ENCODE measurements around the gene TLR3.

The TLR3 gene

DNA sequence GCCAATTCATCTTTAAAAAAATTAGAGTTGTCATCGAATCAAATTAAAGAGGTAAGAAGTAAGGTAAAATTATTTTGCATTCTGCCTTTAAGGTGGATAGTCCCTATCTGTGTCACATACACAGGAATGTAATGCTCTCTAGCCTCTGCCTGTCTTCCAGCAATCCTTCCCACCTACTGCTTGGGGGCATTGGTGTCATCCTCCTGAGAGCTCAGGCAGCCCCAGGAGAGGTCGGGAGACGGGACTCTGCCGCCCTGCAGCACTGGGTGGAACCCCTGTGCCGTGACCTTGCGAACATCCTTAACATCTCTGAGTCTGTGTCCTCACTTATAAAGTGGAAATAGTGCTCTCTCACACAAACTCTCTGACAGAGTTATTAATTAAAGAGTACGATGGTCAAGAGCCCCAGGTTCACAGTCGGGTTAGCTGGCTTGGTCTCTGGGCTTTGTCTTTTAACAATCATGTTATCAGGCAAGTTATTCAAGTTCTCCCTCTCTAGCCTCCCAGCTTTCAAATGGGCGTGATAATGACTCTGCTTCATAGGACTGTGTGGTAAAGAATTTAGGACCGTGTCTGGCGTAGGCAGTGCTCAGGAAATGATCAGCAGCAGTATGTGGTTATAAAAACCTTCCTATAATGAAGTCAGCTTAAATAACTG lies 10.2 kb downstream of the TLR3 start (continued):
- TF ChIP-seq, protein P1, sequence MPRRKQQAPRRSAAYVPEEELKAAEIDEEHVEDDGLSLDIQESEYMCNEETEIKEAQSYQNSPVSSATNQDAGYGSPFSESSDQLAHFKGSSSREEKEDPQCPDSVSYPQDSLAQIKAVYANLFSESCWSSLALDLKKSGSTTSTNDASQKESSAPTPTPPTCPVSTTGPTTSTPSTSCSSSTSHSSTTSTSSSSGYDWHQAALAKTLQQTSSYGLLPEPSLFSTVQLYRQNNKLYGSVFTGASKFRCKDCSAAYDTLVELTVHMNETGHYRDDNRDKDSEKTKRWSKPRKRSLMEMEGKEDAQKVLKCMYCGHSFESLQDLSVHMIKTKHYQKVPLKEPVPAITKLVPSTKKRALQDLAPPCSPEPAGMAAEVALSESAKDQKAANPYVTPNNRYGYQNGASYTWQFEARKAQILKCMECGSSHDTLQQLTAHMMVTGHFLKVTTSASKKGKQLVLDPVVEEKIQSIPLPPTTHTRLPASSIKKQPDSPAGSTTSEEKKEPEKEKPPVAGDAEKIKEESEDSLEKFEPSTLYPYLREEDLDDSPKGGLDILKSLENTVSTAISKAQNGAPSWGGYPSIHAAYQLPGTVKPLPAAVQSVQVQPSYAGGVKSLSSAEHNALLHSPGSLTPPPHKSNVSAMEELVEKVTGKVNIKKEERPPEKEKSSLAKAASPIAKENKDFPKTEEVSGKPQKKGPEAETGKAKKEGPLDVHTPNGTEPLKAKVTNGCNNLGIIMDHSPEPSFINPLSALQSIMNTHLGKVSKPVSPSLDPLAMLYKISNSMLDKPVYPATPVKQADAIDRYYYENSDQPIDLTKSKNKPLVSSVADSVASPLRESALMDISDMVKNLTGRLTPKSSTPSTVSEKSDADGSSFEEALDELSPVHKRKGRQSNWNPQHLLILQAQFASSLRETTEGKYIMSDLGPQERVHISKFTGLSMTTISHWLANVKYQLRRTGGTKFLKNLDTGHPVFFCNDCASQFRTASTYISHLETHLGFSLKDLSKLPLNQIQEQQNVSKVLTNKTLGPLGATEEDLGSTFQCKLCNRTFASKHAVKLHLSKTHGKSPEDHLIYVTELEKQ (tag by site-specific recombination; IDR thresholded peaks at IDR 0.05; ENCODE audit: borderline replicate concordance): no peak
- TF ChIP-seq, protein P2, sequence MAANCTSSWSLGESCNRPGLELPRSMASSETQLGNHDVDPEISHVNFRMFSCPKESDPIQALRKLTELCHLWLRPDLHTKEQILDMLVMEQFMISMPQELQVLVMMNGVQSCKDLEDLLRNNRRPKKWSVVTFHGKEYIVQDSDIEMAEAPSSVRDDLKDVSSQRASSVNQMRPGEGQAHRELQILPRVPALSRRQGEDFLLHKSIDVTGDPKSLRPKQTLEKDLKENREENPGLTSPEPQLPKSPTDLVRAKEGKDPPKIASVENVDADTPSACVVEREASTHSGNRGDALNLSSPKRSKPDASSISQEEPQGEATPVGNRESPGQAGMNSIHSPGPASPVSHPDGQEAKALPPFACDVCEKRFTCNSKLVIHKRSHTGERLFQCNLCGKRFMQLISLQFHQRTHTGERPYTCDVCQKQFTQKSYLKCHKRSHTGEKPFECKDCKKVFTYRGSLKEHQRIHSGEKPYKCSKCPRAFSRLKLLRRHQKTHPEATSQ (tag by site-specific recombination; IDR thresholded peaks at IDR 0.05): no peak
- TF ChIP-seq ZNF184 (tag by site-specific recombination; IDR thresholded peaks at IDR 0.05) (no peak), ZNF530 (tag by site-specific recombination; IDR thresholded peaks at IDR 0.05; ENCODE audit: low read depth) (no peak), ZBTB1 (tag by site-specific recombination; IDR thresholded peaks at IDR 0.05) (no peak), ZNF2 (tag by site-specific recombination; IDR thresholded peaks at IDR 0.05) (no peak), ZNF341 (tag by site-specific recombination; IDR thresholded peaks at IDR 0.05; ENCODE audit: low read depth) (no peak), TRIM28 (IDR thresholded peaks at IDR 0.05; ENCODE audit: borderline replicate concordance, low read length) (0 out of 2 replicates have a peak, but pooled peaks have one; percentile 18), SCRT2 (tag by site-specific recombination; IDR thresholded peaks at IDR 0.05) (no peak), KLF7 (tag by site-specific recombination; IDR thresholded peaks at IDR 0.05; ENCODE audit: borderline replicate concordance) (no peak), ZEB2 (tag by site-specific recombination; IDR thresholded peaks at IDR 0.05) (no peak), SP7 (tag by site-specific recombination; IDR thresholded peaks at IDR 0.05) (0 out of 2 replicates have a peak, but pooled peaks have one; percentile 32), YY1 (tag by site-specific recombination; IDR thresholded peaks at IDR 0.05) (no peak), ZNF335 (tag by site-specific recombination; conservative IDR thresholded peaks at IDR 0.05) (peak; percentile 53), ZNF23 (tag by site-specific recombination; IDR thresholded peaks at IDR 0.05; ENCODE audit: borderline replicate concordance) (no peak), ZNF777 (tag by site-specific recombination; IDR thresholded peaks at IDR 0.05; ENCODE audit: borderline replicate concordance) (no peak), MEIS1 (CRISPR knock-in tag; IDR thresholded peaks at IDR 0.05; ENCODE audit: borderline replicate concordance) (no peak), SP3 (tag by site-specific recombination; IDR thresholded peaks at IDR 0.05) (no peak), EGR2 (tag by site-specific recombination; IDR thresholded peaks at IDR 0.05; ENCODE audit: low read depth) (peak; percentile 32; the same call in 1 of the 2 replicates), ZSCAN30 (tag by site-specific recombination; IDR thresholded peaks at IDR 0.05) (no peak), ZNF664 (tag by site-specific recombination; IDR thresholded peaks at IDR 0.05) (no peak), ZBTB17 (tag by site-specific recombination; IDR thresholded peaks at IDR 0.05) (0 out of 2 replicates have a peak, but pooled peaks have one; percentile 23), ZNF529 (tag by site-specific recombination; IDR thresholded peaks at IDR 0.05; ENCODE audit: insufficient replicate concordance) (no peak), WT1 (tag by site-specific recombination; IDR thresholded peaks at IDR 0.05) (no peak)
- TF ChIP-seq, protein P3, sequence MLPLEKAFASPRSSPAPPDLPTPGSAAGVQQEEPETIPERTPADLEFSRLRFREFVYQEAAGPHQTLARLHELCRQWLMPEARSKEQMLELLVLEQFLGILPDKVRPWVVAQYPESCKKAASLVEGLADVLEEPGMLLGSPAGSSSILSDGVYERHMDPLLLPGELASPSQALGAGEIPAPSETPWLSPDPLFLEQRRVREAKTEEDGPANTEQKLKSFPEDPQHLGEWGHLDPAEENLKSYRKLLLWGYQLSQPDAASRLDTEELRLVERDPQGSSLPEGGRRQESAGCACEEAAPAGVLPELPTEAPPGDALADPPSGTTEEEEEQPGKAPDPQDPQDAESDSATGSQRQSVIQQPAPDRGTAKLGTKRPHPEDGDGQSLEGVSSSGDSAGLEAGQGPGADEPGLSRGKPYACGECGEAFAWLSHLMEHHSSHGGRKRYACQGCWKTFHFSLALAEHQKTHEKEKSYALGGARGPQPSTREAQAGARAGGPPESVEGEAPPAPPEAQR (tag by site-specific recombination; IDR thresholded peaks at IDR 0.05): no peak
- TF ChIP-seq, protein P4, sequence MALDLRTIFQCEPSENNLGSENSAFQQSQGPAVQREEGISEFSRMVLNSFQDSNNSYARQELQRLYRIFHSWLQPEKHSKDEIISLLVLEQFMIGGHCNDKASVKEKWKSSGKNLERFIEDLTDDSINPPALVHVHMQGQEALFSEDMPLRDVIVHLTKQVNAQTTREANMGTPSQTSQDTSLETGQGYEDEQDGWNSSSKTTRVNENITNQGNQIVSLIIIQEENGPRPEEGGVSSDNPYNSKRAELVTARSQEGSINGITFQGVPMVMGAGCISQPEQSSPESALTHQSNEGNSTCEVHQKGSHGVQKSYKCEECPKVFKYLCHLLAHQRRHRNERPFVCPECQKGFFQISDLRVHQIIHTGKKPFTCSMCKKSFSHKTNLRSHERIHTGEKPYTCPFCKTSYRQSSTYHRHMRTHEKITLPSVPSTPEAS (tag by site-specific recombination; IDR thresholded peaks at IDR 0.05): no peak
- TF ChIP-seq, protein P5, sequence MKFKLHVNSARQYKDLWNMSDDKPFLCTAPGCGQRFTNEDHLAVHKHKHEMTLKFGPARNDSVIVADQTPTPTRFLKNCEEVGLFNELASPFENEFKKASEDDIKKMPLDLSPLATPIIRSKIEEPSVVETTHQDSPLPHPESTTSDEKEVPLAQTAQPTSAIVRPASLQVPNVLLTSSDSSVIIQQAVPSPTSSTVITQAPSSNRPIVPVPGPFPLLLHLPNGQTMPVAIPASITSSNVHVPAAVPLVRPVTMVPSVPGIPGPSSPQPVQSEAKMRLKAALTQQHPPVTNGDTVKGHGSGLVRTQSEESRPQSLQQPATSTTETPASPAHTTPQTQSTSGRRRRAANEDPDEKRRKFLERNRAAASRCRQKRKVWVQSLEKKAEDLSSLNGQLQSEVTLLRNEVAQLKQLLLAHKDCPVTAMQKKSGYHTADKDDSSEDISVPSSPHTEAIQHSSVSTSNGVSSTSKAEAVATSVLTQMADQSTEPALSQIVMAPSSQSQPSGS (tag by site-specific recombination; IDR thresholded peaks at IDR 0.05; ENCODE audit: low read depth): no peak
- TF ChIP-seq, protein P6, sequence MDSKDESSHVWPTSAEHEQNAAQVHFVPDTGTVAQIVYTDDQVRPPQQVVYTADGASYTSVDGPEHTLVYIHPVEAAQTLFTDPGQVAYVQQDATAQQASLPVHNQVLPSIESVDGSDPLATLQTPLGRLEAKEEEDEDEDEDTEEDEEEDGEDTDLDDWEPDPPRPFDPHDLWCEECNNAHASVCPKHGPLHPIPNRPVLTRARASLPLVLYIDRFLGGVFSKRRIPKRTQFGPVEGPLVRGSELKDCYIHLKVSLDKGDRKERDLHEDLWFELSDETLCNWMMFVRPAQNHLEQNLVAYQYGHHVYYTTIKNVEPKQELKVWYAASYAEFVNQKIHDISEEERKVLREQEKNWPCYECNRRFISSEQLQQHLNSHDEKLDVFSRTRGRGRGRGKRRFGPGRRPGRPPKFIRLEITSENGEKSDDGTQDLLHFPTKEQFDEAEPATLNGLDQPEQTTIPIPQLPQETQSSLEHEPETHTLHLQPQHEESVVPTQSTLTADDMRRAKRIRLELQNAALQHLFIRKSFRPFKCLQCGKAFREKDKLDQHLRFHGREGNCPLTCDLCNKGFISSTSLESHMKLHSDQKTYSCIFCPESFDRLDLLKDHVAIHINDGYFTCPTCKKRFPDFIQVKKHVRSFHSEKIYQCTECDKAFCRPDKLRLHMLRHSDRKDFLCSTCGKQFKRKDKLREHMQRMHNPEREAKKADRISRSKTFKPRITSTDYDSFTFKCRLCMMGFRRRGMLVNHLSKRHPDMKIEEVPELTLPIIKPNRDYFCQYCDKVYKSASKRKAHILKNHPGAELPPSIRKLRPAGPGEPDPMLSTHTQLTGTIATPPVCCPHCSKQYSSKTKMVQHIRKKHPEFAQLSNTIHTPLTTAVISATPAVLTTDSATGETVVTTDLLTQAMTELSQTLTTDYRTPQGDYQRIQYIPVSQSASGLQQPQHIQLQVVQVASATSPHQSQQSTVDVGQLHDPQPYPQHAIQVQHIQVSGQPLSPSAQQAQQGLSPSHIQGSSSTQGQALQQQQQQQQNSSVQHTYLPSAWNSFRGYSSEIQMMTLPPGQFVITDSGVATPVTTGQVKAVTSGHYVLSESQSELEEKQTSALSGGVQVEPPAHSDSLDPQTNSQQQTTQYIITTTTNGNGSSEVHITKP (tag by site-specific recombination; IDR thresholded peaks at IDR 0.05): peak; percentile 54; the same call in 1 of the 2 replicates
